HepG2 (cell line): Measurements from ENCODE around the gene CD7. TPM values are rescaled to one million over a fixed set of nuclear protein-coding genes. Genes with fewer than 3 reads are reported as not detected.

Experiments used
- ATAC-seq: fragments of 200-7000 bp; cut with Tn5 transposase; 3 replicates; pipeline ENCODE4 v1.9.1; 2020; ENCODE audit warnings: mild to moderate bottlenecking, moderate library complexity
- BruUV-seq: library from RNA; stranded (reverse); fragments of 400-500 nt; replicated peaks from 2 replicates; lab custom pipeline; 2021; lab: Mats Ljungman, UMichigan
- CTCF ChIA-PET: fragments of 300-600 bp; formaldehyde crosslinking; extraction: SDS; loops from one replicate; lab custom pipeline; 2021; ENCODE audit warnings: low total read pairs, inconsistent platforms, low intra/inter-chr PET ratio; lab: Yijun Ruan, JAX
- POLR2A ChIA-PET: fragments of 350-600 bp; sonication (Branson Sonifier 250); formaldehyde crosslinking; loops from one replicate; lab custom pipeline; 2020; ENCODE audit warnings: antibody characterized with exemption, inconsistent platforms; lab: Yijun Ruan, JAX
- DNase-seq: peaks from one replicate; pipeline ENCODE4 v3.0.0-alpha.2; 2015; ENCODE audit warnings: low spot score
- FAIRE-seq: peaks from 3 replicates; lab custom pipeline; 2011; peaks lifted over from hg19 to GRCh38; lab: Jason Lieb, UNC
- H2AFZ ChIP-seq: one replicate; pipeline ENCODE4 v1.6.1; 2011; ENCODE audit warnings: low read length, inconsistent platforms
- H3K27ac ChIP-seq: fragments of 300-600 bp; 3 replicates; pipeline ENCODE4 v1.8.0; 2011; ENCODE audit warnings: mixed run types, mild to moderate bottlenecking, mixed read lengths, low read length, inconsistent platforms; ENCODE audit not compliant: insufficient read depth; ENCODE audit errors: extremely low read length
- H3K27me3 ChIP-seq, 2 experiments: fragments of 200-600 bp in 1 of 2; 2 replicates in 1 of 2; 3 replicates in 1 of 2; pipeline versions ENCODE4 v1.6.0 to v1.8.0; 2011; ENCODE audit warnings: low read length in 2 of 2, mild to moderate bottlenecking in 2 of 2, moderate library complexity in 2 of 2, inconsistent platforms in 1 of 2; ENCODE audit not compliant: insufficient read depth in 2 of 2, control insufficient read depth in 1 of 2
- H3K36me3 ChIP-seq, 2 experiments: fragments of 200-600 bp in 1 of 2; replicated peaks in 1 of 2; 2 replicates in 1 of 2; 3 replicates in 1 of 2; pipeline versions ENCODE4 v1.5.1 to v1.8.0; 2011; ENCODE audit warnings: low read length in 2 of 2, inconsistent platforms in 1 of 2; ENCODE audit not compliant: insufficient read depth in 2 of 2, control insufficient read depth in 1 of 2
- H3K4me1 ChIP-seq: 2 replicates; pipeline ENCODE4 v1.5.1; 2012; ENCODE audit warnings: low read length, inconsistent platforms; ENCODE audit not compliant: insufficient read depth
- H3K4me2 ChIP-seq: 2 replicates; pipeline ENCODE4 v1.6.0; 2011; ENCODE audit warnings: low read depth, low read length, inconsistent platforms
- H3K4me3 ChIP-seq, 3 experiments: fragments of 200-600 bp in 1 of 3; sonication (generic), shearing (Covaris generic) in 1 of 3; replicated peaks in 1 of 3; 2 replicates each; pipeline ENCODE4 v1.5.1; 2011 to 2016; ENCODE audit warnings: low read length in 3 of 3, inconsistent platforms in 2 of 3, low read depth in 2 of 3, mild to moderate bottlenecking in 2 of 3, control low read depth in 1 of 3, mixed read lengths in 1 of 3; ENCODE audit not compliant: insufficient read depth in 1 of 3
- H3K79me2 ChIP-seq: one replicate; pipeline ENCODE4 v1.6.1; 2011; ENCODE audit warnings: low read length, inconsistent platforms; ENCODE audit not compliant: insufficient read depth
- H3K9ac ChIP-seq: 2 replicates; pipeline ENCODE4 v1.6.0; 2011; ENCODE audit warnings: mild to moderate bottlenecking, low read depth, low read length, inconsistent platforms; ENCODE audit not compliant: insufficient read depth
- H3K9me3 ChIP-seq: 2 replicates; pipeline ENCODE4 v1.5.1; 2012; ENCODE audit warnings: mild to moderate bottlenecking, low read length
- H4K20me1 ChIP-seq: 2 replicates; pipeline ENCODE4 v1.6.0; 2011; ENCODE audit warnings: inconsistent platforms, mild to moderate bottlenecking, low read length, moderate library complexity; ENCODE audit not compliant: insufficient read depth
- AGO2 ChIP-seq: fragments of 200-400 bp; formaldehyde crosslinking; optimal IDR thresholded peaks from 2 replicates; pipeline ENCODE3; 2017; ENCODE audit warnings: mild to moderate bottlenecking, low read depth, low read length, moderate library complexity
- ARNT ChIP-seq: fragments of 450-650 bp; IDR thresholded peaks from 2 replicates; pipeline ENCODE4 v1.6.1; 2017
- EED ChIP-seq: sonication (generic); formaldehyde crosslinking; IDR thresholded peaks from 2 replicates; pipeline ENCODE4 v1.5.0; 2020; ENCODE audit warnings: mild to moderate bottlenecking, missing genetic modification reagents
- GATAD2A ChIP-seq: IDR thresholded peaks from 2 replicates; pipeline ENCODE4 v1.6.1; 2016
- HMGA1 ChIP-seq: sonication (generic); formaldehyde crosslinking; conservative IDR thresholded peaks from 2 replicates; pipeline ENCODE4 v1.4.0; 2020; ENCODE audit warnings: missing genetic modification reagents
- MAFF ChIP-seq: IDR thresholded peaks from 2 replicates; pipeline ENCODE4 v1.6.1; 2011; ENCODE audit warnings: low read depth, low read length, improper control_type of control experiment
- PRDM4 ChIP-seq: sonication (generic); formaldehyde crosslinking; IDR thresholded peaks from 2 replicates; pipeline ENCODE4 v1.9.0; 2021; ENCODE audit warnings: missing genetic modification reagents, borderline replicate concordance
- SOX5 ChIP-seq: IDR thresholded peaks from 2 replicates; pipeline ENCODE4 v1.6.1; 2016; ENCODE audit warnings: borderline replicate concordance
- ZNF124 ChIP-seq: sonication (generic); formaldehyde crosslinking; IDR thresholded peaks from 2 replicates; pipeline ENCODE4 v1.4.0; 2020; ENCODE audit warnings: missing genetic modification reagents
- ZNF230 ChIP-seq: sonication (generic); formaldehyde crosslinking; IDR thresholded peaks from 2 replicates; pipeline ENCODE4 v1.4.0; 2020; ENCODE audit warnings: mild to moderate bottlenecking, missing genetic modification reagents
- ZNF615 ChIP-seq: sonication (generic); formaldehyde crosslinking; IDR thresholded peaks from 2 replicates; pipeline ENCODE4 v1.5.0; 2020; ENCODE audit warnings: mild to moderate bottlenecking, missing genetic modification reagents, borderline replicate concordance
- ZSCAN9 ChIP-seq: IDR thresholded peaks from 2 replicates; pipeline ENCODE4 v1.6.1; 2016; ENCODE audit warnings: borderline replicate concordance
- WGBS: methylation state at CpG from one replicate; pipeline ENCODE4 v1.1.6; 2017; ENCODE audit warnings: low lambda C conversion rate; 5-methylcytosine and 5-hydroxymethylcytosine counted together
- in situ Hi-C: cut with HindIII; loops from 2 replicates; pipeline ENCODE4 v1.10.0; 2017; ENCODE audit warnings: low pct_unique_long_range_greater_than_20kb; ENCODE audit not compliant: extremely low pct_ligation_motif_present
- intact Hi-C: fragments of 100-400 bp; cut with micrococcal nuclease; formaldehyde crosslinking; loops from one replicate; pipeline ENCODE4 v1.10.0; 2022; ENCODE audit not compliant: unreplicated experiment
- polyA plus RNA-seq, 8 experiments: library from polyadenylated mRNA; depleted of rRNA in 3 of 8; stranded (reverse) in 7 of 8; unstranded in 1 of 8; fragments of >200 nt; fragmentation: Illumina TruSeq in 4 of 8; extraction: Trizol in 4 of 8; gene quantifications; 2 replicates each; pipeline versions ENCODE4 v1.2.1 to v1.2.3, GENCODE V29; 2011 to 2016; ENCODE audit warnings: low read depth in 4 of 8, missing spikeins in 1 of 8, mixed read lengths in 1 of 8; ENCODE audit not compliant: insufficient read depth in 1 of 8
- total RNA-seq, 5 experiments: library from RNA; depleted of rRNA; stranded (reverse); fragments of >200 nt; fragmentation: Illumina TruSeq; extraction: Trizol; gene quantifications; 2 replicates each; pipeline ENCODE4 v1.2.3, GENCODE V29; 2016; ENCODE audit warnings: low read depth in 1 of 5
- TF ChIP-seq, protein P1 (sequence below): sonication (generic); formaldehyde crosslinking; IDR thresholded peaks from 2 replicates; pipeline ENCODE4 v1.4.0; 2020; ENCODE audit warnings: missing genetic modification reagents
- TF ChIP-seq, protein P2 (sequence below): IDR thresholded peaks from 2 replicates; pipeline ENCODE4 v1.6.1; 2016; ENCODE audit warnings: missing compliant biosample characterization, missing genetic modification reagents, borderline replicate concordance
- TF ChIP-seq, protein P3 (sequence below): sonication (generic); formaldehyde crosslinking; IDR thresholded peaks from 2 replicates; pipeline ENCODE4 v1.9.0; 2021; ENCODE audit warnings: missing genetic modification reagents, borderline replicate concordance

Gene CD7
- total and polyA plus RNA-seq, 2 of the 13 experiments (the other 11 are each of a cell fraction or from before 2014, with no cell fraction given) = 67.6 to 76.4 TPM

DNA sequence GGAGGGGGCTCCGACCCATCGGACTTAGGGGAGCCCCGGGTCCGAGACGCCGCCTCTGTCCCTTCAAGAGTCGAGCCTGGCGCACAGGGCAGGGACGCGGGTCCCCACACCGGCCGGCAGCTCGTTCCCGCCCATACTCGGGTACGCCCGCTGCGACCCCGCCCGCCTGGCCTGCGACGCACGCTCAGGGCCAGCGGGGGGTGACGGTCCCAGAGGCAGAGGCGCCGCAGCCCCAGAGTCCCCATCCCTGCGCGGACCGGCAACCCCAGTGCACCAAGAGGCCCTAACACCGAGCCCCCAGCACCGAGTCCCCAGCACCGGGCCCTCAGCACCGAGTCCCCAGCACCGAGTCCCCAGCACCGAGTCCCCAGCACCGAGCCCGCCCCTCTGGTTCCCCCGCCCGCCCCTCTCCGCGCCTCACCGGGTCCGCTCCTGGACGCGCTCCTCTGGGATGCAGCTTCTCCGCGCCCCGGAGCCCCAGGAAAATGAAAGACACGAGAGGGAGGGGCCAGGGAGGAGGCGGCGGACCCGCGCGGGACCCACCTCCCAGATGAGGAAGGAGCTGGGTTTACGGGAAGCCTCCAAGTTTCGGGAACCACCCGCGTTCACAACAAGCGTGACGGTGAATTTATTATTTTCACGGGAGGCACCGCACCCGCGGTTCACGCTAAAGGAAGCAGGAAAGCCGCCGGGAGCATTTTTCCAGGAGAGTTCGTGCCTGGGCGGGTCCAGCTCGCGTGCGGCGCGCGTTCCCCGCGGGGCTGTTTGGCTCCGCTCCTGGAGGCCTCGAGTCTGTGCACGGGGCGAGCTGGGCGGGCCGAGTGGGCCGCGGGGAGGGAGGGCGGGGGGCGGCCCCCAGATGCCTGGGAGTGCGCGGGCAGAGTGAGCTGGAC lies 16.1 kb upstream of the CD7 start, which contains the start of gene SECTM1:
Gene SECTM1 (minus strand): TSS at position 488 of the 893 bp plus-strand sequence. CDS start 6,526 bp downstream, outside the sequence.
- H2AFZ ChIP-seq = no peak within 1 kb of the TSS
- in situ Hi-C loops = no loop called here
- no peak for DNase-seq
- TF ChIP-seq EED (CRISPR knock-in tag) (0 out of 2 replicates have a peak, but pooled peaks have one; percentile 5), GATAD2A (CRISPR knock-in tag) (no peak), PRDM4 (CRISPR knock-in tag) (no peak), ZSCAN9 (CRISPR knock-in tag) (no peak), HMGA1 (CRISPR knock-in tag) (no peak), SOX5 (no peak), ZNF124 (CRISPR knock-in tag) (no peak), ZNF230 (no peak), MAFF (no peak), AGO2 (peak; percentile 5), ARNT (no peak), ZNF615 (CRISPR knock-in tag) (no peak)
- TF ChIP-seq, protein P1, sequence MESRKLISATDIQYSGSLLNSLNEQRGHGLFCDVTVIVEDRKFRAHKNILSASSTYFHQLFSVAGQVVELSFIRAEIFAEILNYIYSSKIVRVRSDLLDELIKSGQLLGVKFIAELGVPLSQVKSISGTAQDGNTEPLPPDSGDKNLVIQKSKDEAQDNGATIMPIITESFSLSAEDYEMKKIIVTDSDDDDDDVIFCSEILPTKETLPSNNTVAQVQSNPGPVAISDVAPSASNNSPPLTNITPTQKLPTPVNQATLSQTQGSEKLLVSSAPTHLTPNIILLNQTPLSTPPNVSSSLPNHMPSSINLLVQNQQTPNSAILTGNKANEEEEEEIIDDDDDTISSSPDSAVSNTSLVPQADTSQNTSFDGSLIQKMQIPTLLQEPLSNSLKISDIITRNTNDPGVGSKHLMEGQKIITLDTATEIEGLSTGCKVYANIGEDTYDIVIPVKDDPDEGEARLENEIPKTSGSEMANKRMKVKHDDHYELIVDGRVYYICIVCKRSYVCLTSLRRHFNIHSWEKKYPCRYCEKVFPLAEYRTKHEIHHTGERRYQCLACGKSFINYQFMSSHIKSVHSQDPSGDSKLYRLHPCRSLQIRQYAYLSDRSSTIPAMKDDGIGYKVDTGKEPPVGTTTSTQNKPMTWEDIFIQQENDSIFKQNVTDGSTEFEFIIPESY (CRISPR knock-in tag) = peak; percentile 52
- TF ChIP-seq, protein P2, sequence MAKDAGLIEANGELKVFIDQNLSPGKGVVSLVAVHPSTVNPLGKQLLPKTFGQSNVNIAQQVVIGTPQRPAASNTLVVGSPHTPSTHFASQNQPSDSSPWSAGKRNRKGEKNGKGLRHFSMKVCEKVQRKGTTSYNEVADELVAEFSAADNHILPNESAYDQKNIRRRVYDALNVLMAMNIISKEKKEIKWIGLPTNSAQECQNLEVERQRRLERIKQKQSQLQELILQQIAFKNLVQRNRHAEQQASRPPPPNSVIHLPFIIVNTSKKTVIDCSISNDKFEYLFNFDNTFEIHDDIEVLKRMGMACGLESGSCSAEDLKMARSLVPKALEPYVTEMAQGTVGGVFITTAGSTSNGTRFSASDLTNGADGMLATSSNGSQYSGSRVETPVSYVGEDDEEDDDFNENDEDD (CRISPR knock-in tag) = no peak
- TF ChIP-seq, protein P3, sequence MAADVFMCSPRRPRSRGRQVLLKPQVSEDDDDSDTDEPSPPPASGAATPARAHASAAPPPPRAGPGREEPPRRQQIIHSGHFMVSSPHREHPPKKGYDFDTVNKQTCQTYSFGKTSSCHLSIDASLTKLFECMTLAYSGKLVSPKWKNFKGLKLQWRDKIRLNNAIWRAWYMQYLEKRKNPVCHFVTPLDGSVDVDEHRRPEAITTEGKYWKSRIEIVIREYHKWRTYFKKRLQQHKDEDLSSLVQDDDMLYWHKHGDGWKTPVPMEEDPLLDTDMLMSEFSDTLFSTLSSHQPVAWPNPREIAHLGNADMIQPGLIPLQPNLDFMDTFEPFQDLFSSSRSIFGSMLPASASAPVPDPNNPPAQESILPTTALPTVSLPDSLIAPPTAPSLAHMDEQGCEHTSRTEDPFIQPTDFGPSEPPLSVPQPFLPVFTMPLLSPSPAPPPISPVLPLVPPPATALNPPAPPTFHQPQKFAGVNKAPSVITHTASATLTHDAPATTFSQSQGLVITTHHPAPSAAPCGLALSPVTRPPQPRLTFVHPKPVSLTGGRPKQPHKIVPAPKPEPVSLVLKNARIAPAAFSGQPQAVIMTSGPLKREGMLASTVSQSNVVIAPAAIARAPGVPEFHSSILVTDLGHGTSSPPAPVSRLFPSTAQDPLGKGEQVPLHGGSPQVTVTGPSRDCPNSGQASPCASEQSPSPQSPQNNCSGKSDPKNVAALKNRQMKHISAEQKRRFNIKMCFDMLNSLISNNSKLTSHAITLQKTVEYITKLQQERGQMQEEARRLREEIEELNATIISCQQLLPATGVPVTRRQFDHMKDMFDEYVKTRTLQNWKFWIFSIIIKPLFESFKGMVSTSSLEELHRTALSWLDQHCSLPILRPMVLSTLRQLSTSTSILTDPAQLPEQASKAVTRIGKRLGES (CRISPR knock-in tag) = no peak

More for the DNA sequence above, 16.1 kb upstream of the CD7 start, which contains the start of gene SECTM1:
- ATAC-seq (no peak), FAIRE-seq (no peak)
- POLR2A ChIA-PET = interaction anchor here (1.2 to 20.8 kb wide), 4 partner anchors 10 to 33 kb away, joined by 3 to 270 read pairs (median 24); no protein-coding TSS in a partner anchor
- Histone ChIP-seq H3K4me3 (peak within 1 kb of the TSS in 2 of 3 experiments; percentile 31 to 63; a peak in 4 of 6 replicates), H3K27ac (peak within 1 kb of the TSS; percentile 38), H3K27me3 (no peaks in the 10 kb centered on the region), H3K79me2 (peaks cover 1% of the 10 kb centered on the region), H3K36me3 (no peaks in the 10 kb centered on the region), H3K9me3 (no peaks in the 10 kb centered on the region), H3K4me2 (peak within 1 kb of the TSS; percentile 71), H4K20me1 (no peaks in the 10 kb centered on the region), H3K4me1 (peaks cover 89% of the 10 kb centered on the region), H3K9ac (peak within 1 kb of the TSS; percentile 45)
- intact Hi-C loops = loop anchor here (10.0 kb wide), 1 partner anchor 181 kb away; the partner anchor contains the start of gene FOXK2
- 96% methylated on average over 86 of the region's 90 CpGs for WGBS
- CTCF ChIA-PET = no interaction called here
- no TSS peak for BruUV-seq
